NCI-H1694 treated with DMSO at 0.1 percent for 48 hours (cell line): Measurements from ENCODE around the gene SCARF1.

ENCODE experiments used
- DNase-seq: peaks from one replicate; lab custom pipeline; 2025; lab: John Stamatoyannopoulos, UW

Gene SCARF1

DNA sequence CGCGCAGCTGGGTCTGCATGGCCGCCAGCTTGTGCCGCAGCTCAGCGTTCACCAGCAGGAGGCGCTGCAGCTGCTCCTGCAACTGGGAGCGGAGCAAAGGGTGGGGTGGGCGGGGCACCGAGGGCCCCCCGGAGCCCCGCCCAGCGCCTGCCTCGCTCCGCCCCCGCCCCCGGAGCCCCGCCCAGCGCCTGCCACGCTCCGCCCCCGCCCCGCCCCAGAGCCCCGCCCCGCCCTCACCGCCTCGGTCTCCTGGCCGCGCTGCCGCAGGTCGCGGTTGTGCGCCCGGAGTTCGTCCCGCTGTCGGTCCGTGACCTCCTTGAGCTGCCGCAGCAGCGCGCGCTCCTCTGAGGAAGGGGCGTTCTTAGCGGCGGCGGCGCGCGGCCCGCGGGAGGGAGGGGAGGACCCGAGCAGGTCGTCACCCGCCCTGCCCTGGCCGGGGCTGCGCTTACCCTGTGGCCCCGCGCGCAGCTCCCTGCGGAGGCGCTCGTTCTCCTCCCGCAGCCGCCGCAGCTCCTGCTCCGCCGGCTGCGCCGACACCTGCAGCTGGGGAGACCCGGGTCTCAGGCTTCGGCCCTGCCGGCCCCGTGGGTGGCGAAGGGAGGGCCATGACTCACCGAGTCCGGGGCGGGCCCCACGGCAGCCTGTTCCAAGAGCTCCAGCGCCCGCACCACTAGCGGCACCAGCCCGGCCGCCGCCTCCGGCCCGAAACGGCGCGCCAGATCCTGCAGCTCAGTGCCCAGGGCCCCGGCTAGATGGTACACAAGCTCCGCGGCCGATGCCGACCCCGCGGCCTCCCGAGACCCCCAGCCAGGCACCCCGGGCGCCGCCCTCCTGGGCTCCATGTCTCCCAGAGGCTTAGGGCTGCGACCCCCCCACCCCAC lies 3.7 kb upstream of the SCARF1 start:
- peak; percentile 73 for DNase-seq

DNA sequence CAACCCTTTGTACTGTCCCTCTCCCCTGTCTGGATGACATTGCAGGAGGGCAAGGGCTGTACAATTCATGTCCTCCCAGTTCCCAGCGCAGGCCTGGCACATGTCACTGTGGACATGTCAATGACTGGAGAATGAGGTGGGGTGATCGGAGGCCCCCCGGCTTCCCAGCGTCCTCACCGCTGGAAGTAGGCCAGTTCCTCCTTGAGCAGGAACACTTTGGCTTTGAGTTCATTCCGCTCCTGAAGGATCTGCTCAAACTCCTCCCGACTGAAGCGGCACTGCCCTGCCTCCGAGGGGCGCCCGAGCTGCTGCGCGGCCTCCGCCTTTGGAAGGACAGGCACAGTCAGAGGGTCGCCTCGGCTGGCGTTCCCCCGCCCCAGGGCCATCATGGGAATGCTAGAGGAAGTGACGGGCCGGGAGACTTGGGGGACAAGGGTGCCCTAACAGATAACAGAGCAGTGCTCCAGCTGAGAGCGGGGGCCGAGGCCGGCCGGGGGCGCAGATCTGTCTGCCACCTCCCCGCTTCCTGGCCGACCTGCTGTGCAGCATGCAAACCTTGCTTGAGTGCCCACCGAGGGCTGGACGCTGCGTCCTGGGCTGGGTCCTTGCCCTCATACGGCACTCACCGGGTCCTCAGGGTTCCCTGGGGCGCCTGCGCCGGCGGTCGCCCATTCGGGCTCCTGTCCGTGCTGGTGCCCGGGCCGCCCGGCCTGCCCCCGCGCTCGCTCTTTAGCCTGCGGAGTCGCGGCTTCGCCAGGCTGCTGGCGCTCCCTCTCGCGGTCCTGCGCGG lies 2.8 kb upstream of the SCARF1 start:
- peak; percentile 28 for DNase-seq

DNA sequence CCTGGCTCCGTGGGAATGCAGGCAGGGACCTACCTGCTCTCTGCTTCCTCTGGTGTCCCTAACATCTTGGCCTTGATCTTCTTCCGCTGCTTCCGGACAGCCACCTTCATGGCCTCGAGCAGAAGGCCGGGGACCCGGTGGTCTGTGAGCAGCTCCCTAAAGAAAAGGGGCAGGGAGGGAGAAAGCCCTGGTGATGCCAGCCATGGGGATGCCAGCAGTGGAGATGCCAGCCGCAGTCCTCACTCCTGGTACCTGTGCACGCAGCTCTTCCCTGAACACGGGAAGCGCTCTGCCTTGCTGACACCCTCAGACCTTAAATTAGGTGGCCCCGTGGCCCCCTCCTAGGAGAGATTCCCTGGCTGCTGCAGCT lies 2.3 kb upstream of the SCARF1 start:
- DNase-seq = no peak

DNA sequence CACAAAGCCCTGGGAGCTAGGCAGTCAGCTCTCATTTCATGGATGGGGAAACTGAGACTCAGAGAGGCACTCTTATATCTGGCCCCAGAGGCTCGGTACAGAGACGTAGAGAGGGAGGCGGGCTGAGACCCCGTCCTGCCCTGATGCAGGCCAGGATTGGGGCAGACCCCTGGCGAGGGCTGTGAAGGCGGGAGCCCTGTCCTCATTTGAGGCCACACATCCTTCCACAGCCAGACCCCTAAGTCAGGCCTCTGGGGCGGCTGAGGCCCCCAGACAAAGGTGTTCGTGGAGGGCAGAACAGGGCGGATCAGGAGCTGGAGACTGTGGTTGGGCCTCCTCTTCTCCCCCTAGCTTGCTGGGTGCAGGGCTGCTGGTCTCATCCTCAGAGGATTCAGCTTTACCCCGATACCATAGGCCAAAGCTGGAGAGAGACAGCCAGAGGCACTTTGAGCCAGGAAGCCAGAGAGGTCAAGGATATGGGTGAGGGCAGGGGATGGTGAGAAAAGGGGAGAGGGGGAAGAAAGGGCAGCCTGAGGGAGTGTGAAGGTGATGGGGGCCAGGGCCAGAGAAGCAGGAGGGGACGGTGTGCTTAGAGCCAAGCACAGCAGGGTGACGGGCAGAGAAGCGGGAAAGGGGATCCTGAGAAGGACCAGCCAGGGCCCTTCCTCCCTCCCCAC lies 805 bp upstream of the SCARF1 start:
- no peak for DNase-seq

DNA sequence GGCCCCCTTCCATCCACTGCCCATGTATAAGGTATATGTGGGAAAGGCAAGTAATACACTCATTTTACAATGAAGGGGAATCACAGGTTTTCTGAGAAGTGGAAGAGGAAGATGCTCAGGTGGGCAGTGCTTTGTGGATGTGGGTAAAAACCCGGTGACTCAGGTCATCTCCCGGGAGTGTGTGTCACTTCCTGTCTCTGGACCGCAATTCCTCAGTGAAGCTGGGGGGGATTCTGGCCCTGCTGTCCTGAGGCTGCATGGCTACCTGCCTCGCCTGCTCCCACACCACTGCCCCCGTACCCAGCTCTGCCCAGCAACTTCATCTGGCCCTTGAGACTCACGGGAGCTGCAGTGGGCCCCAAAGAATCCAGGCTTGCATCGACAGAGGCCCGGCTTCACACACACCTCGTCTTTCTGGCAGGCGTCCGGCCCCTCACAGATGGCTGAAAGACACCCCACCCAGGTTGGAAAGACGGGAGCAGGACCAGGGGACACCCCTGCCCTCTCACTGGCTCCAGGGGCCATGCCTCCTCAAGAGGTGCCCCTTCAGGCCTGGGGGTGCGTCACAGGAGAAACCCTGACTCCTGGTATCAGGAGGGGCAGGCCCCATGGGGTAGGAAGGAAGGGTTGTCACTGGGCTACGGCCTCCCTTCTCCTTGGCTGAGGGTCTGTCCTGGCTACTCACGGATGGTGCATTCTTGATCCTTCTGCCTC lies 882 bp downstream of the SCARF1 start:
- no peak for DNase-seq

DNA sequence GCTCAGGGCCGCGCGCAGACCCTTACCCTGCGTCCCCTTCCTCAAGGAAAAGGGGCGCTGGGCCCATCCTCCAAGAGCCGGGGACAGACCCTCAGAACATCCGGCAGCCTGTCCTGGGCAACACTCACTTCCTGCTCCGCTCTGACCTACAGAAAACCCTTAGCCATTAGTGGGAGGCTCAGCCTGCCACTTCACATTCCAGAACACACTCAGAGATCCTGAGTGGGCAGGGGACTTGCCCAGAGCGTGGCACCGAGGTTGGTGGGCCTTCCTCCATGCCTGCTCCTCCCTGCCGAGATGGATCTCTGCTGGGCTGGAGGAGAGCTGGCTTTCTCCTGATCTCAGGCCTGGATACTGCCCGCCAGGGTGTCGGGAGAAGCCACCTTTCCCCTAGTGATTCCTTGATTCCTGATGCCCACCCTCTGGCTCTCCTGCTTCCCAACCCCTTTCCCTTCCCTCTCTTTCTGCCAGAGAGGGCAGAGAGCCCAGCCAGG lies 1.5 kb downstream of the SCARF1 start:
- DNase-seq = no peak

DNA sequence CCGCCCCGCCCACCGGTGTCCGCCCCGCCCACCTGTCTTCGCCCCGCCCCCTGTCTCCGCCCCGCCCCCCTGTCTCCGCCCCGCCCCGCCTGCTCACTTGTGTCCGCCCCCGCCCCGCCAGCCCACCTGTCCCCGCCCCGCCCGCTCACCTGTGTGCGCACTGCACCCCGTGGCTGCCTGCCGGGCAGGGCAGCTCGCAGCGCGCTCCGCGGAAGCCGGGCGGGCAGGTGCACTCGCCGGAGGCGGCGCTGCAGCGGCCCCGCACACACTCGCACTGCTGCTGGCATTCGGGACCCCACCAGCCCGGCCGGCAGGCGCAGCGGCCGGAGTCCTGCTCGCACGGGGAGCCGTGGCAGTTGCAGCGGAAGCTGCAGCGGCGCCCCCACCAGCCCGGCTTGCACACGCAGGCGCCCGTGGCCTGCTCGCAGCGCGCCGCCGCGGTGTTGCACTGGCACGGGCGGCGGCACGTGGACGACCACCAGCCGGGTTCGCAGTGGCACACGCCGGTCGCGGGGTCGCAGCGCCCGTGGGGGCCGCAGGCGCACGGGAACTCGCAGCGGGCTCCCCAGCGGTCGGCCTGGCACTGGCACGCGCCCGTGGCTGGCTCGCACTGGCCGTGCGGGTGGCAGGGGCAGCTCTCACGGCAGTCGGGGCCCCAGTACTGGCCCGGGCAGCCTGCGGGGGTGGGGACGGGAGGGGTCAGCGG lies 2.1 kb downstream of the SCARF1 start:
- DNase-seq = no peak

DNA sequence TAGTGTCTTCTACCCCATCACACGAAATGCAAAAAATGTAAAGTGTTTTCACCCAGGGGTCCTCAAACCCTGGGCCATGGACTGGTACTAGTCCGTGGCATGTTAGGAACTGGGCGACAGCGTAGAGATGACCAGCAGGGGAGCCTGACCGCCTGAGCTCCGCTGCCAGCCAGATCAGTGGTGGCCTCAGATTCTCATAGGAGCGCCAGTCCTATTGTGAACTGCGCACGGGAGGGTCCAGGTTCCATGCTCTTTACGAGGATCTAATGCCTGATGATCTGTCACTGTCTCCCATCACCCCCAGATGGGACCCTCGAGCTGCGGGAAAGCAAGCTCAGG lies 4.5 kb downstream of the SCARF1 start:
- DNase-seq = no peak

DNA sequence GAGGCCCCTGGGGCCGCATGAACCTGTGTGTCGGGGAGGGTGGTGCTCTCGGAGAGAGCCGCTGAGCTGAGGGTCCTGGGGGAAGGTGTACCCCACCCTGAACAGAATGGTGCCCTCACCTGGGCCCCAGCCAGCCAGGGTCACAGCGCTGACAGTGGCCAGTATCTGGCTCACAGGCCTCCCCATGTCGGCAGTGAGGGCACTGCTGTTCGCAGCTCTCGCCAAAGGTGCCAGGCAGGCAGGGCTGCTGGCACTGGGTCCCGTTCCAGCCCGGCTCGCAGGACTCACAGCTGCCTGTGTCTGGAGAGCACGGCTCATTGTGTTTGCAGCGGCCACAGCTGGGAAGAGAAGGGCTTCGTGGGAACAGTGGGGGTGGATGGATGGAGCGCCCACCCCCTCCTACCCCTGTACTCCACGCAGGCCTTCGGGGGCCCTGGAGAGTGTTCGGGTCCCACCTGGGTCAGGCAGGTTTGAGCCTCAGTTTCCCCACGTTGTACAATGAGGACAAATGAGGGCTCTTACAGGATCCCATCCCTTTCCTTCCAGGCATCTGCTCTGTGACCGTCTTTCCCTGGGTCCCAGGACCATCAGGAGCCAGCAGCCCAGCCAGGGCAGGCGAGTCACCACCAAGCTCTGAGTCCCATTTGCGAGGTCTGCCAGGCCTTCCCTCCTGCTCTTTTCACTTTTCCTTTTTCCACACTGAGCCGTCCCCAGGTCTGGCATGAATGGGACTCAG lies 5.0 kb downstream of the SCARF1 start:
- no peak for DNase-seq

DNA sequence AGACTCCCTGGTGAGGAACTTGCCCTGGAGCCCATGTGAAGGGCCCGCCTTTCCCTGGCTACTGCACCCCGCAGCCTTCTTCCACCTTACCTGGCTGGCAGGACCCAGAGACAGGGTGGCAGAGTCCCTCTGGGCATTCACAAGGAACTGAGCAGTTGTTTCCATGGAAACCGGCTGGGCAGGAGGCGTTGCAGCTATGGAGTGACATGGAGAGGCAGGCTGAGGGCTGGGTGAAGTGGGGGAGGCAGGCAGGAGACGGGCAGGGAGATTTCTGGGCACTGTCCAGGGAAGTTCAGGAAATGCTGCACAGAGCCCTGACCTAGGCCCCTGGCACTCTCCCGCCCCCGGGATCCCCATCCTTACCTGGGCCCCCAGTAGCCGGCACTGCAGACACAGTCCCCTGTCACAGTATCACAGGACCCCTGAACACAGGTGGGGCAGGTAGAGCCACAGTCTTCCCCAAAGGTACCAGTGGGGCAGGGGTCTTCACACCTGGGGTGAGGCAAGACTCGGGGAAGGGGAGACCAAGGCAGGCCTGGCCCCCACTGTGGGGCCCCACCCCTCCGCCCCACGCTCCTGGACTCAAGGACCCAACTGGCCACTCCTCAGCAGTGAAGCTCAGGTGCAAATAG lies 5.9 kb downstream of the SCARF1 start:
- no peak for DNase-seq

DNA sequence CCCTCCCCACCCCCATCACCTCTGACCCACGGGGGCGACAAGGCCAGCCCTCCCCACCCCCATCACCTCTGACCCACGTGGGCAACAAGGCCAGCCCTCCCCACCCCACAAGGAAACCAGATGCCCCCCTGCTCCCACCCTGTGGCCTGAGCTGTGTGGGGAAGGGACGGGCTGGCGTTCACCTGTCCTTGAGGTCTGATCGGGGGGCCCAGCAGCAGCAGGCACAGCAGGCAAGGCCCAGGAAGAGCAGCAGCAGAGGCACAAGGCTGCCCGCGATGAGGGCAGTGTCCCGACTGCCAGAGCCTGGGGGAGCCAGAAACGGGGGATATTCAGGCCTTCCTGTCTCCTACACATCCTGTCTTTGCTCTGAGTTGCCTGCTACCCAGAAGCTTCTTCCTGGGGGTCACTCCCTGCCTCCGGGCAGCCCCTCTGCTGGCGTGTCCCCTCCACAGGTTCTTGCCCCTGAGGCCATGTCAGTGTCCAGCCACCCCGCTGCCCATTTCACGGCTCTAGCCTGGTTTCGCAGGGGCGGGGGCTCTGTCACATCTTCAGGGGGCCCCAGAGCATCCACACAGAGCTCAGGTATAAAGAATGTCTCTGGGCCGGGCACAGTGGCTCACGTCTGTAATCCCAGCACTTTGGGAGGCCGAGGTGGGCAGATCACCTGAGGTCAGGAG lies 6.8 kb downstream of the SCARF1 start:
- DNase-seq = no peak

DNA sequence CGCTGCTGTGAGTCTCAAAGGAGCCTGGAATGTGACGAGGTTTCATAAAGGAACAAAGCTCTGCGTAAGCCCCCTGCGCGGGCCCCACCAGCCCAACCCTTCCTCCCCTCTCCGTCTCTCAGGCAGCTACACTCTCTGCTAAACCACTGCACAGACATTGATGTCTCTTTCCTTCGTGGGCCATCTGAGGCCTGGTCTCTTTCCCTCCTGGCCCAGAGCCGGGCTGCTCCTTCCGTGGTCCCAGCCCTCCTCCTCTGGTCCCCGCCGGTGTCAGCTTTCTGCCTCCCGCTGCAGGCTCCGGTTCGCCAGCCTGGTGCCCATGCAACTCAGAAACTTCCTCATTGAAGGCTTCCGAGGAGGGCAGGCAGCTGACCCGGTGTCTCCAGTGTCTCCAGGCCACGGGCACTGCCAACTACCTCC lies 7.4 kb downstream of the SCARF1 start:
- DNase-seq = no peak

DNA sequence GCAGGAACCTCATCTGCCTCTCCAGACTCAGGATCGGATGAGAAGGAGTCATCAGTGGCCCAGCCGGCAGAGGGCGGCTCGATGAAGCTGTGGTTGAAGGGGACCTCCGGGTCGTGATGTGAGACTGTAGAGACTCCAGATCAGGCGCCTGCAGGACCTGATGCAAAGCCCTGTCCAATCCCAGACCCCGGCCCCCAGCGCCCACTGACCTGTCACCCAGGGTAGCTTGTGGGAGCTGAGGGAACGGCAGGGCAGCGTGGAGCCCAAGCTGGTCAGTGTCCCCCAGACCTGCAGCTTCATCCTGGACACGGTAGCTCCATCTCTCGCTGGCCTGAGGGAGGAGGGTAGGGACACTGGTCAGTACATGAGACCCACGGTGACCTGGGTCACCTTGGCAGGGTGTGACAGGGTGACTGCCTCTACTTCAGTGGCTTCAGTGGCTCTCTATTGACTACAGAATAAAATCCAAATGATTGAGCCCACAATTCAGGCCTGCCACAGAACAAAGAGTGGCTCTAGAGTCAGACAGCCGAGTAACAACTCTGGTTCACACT lies 8.7 kb downstream of the SCARF1 start:
- no peak for DNase-seq

DNA sequence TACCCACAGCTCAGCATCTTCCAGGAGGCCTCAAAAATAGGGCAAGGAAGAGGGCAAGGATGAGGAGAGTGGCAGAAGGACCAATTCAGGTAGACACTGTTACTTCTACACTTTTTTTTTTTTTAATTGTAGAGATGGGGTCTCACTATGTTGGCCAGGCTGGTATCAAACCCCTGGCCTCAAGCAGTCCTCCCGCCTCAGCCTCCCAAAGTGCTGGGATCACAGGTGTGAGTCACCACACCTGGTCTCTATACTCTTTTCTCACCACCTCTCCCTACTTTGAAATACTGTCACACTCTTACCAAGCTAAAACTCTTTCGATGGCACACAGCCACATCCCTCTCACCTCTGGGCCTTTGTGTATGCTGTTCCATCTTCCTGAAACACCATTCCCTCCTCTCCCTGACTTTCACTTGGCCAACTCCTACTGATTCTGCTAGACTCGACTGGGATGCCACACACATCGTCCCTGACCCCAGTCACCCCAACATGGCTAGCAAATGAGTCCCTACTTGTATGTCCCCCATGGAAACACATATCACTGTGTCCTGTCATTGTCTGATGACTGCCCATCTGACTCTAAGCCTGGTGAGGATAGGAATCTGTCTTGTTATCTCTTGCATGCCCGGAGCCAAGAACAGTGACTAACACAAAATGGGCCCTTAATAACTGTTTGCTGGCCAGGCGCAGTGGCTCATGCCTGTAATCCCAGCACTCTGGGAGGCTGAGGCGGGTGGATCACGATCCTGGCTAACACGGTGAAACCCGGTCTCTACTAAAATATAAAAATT lies 9.7 kb downstream of the SCARF1 start:
- no peak for DNase-seq

DNA sequence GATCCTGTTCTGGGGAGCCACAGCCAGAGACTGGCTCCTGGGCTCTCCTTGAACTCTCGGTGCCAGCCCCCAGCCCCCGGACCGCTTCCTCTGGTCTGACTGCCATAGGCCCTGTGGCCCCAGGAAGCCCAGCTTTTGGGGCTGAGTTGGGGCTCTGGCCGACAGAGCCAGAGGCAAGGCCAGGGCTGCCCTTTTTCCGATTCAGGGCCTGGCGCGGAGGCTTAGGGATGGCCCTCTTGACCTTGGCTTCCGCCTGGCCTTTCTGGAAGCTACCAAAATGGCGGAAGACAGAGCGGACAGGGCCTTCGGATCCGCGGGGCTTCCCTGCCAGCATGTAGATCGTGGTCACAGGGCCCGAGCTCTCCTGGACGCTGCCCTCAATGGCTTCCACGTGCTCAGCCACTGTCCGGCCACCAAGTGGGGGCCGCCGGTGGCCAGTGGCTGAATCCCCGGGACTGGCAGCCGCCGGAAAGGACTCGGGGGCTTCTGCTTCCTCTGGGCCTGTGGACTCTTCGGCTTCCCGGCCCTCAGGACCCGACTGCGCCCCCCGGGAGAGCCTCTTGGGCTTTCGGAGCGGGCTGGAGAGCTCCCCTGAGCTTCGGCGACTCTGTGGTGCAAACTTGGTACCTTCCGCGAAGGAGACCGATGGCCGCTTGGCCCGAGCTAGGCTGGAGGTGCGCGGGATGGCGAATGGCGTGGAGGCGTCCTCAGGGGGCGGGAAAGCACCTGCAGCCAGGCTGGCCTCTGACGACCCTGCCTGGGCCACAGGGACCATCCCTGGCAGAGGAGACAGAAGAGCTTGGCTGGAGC lies 10.5 kb downstream of the SCARF1 start:
- no peak for DNase-seq

DNA sequence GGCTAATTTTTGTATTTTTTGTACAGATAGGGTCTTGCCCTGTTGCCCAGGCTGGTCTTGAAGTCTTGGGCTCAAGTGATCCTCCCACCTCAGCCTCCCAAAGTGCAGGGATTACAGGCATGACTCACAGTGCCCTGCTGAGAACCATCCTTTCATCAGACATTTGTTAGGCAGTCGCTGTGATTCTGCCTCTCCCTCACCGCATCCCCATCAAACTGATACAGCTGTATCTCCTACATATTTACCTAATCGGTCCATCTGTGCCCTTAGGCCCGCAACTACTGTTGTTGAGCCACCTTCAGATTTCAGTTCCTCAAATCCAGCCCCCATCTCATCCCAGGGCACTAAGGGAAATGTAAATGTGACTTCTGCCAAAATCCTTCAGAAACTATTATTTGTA lies 14.9 kb downstream of the SCARF1 start:
- DNase-seq = no peak

DNA sequence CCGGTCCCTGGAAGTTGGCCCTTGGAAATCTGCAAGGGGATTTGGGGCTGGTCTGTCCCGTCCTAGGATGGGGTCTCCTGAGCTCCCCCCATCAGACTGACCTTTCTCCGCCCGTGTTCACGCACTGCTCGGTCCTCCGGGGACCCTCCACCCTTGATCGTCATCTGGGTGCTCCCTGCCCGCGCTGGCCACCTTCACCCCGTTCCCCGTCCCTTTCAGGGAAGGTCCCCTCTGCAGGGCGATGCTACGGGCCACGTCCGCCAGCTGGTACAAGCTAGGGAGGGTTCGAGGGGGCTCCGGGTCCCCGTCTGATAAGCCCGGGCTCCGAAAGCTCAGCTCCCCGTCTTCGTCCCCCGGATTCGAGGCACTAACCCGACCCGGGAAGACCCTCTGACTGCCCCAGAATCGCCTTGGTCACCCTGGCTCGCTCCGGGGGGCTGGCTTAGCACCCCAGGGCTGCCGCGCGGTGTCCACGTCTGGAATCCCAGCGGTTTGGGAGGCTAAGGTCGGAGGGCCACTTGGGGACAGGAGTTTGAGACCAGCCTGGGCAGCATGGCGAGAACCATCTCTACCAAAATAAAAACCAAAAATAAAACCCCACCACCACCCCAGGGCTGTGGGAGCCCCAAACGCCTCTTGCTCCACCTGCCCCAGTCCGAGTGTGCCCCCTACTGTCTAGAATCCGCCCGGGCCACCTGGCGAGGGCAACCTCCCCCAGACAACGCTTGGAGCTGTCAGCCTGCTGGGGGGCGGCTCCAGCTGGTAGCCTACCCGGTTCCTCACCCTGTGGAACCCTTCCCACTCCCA lies 15.8 kb downstream of the SCARF1 start:
- peak; percentile 30 for DNase-seq
